GM23338 (cell line): ENCODE results near the gene ABCA7. TPM values are rescaled to one million over a fixed set of nuclear protein-coding genes. Genes with fewer than 3 reads are reported as not detected.

ENCODE experiments used
- ATAC-seq: fragments of 200-7000 bp; cut with Tn5 transposase; 3 replicates; pipeline ENCODE4 v1.9.1; 2020
- DNase-seq: peaks from one replicate; pipeline ENCODE4 v3.0.0-alpha.2; 2015; ENCODE audit warnings: low spot score
- H2AFZ ChIP-seq: fragments of 200-600 bp; sonication (generic); 2 replicates; pipeline ENCODE4 v1.8.0; 2016; ENCODE audit warnings: antibody characterized with exemption, mild to moderate bottlenecking, moderate library complexity
- H3F3A ChIP-seq: fragments of 200-600 bp; sonication (generic); replicated peaks from 2 replicates; pipeline ENCODE4 v1.8.0; 2017; ENCODE audit warnings: antibody characterized with exemption, mixed run types, low read depth
- H3K27ac ChIP-seq: fragments of 200-600 bp; sonication (generic); 2 replicates; pipeline ENCODE4 v1.6.1; 2016; ENCODE audit warnings: low read depth
- H3K27me3 ChIP-seq: fragments of 200-600 bp; sonication (generic); 2 replicates; pipeline ENCODE4 v1.8.0; 2016; ENCODE audit warnings: mild to moderate bottlenecking, mixed run types, moderate library complexity; ENCODE audit not compliant: insufficient read depth
- H3K36me3 ChIP-seq: fragments of 200-600 bp; sonication (generic); 2 replicates; pipeline ENCODE4 v1.8.0; 2016; ENCODE audit warnings: mild to moderate bottlenecking; ENCODE audit not compliant: insufficient read depth
- H3K4me1 ChIP-seq: fragments of 200-600 bp; sonication (generic); 2 replicates; pipeline ENCODE4 v1.8.0; 2016; ENCODE audit warnings: mild to moderate bottlenecking, moderate library complexity; ENCODE audit not compliant: insufficient read depth
- H3K4me2 ChIP-seq: fragments of 200-600 bp; sonication (generic); 2 replicates; pipeline ENCODE4 v1.7.1; 2017; ENCODE audit warnings: mixed run types
- H3K4me3 ChIP-seq: fragments of 200-600 bp; sonication (generic); 2 replicates; pipeline ENCODE4 v1.6.1; 2016; ENCODE audit warnings: mixed run types
- H3K79me2 ChIP-seq: fragments of 200-600 bp; sonication (generic); replicated peaks from 2 replicates; pipeline ENCODE4 v1.8.0; 2017; ENCODE audit warnings: mild to moderate bottlenecking; ENCODE audit not compliant: insufficient read depth
- H3K9me2 ChIP-seq: fragments of 200-600 bp; sonication (generic); 2 replicates; pipeline ENCODE4 v1.8.0; 2017; ENCODE audit not compliant: insufficient read depth
- H4K20me1 ChIP-seq: fragments of 200-600 bp; sonication (generic); replicated peaks from 2 replicates; pipeline ENCODE4 v1.8.0; 2017; ENCODE audit warnings: mild to moderate bottlenecking; ENCODE audit not compliant: insufficient read depth
- H3K27ac Mint-ChIP-seq: 2 replicates; pipeline ENCODE4 v1.8.0; 2020; ENCODE audit warnings: inconsistent platforms, mild to moderate bottlenecking, moderate library complexity, mixed read lengths
- H3K27me3 Mint-ChIP-seq: 3 replicates; pipeline ENCODE4 v1.8.0; 2022; ENCODE audit warnings: low read depth, mild to moderate bottlenecking, moderate library complexity, mixed read lengths, inconsistent platforms; ENCODE audit not compliant: insufficient read depth, poor library complexity
- H3K36me3 Mint-ChIP-seq: 3 replicates; pipeline ENCODE4 v1.8.0; 2021; ENCODE audit warnings: low read depth, mild to moderate bottlenecking, inconsistent platforms, moderate library complexity, mixed read lengths
- H3K4me1 Mint-ChIP-seq: 3 replicates; pipeline ENCODE4 v1.8.0; 2020; ENCODE audit warnings: mild to moderate bottlenecking, inconsistent platforms, mixed read lengths
- H3K4me3 Mint-ChIP-seq: 3 replicates; pipeline ENCODE4 v1.8.0; 2021; ENCODE audit warnings: moderate library complexity, mild to moderate bottlenecking, inconsistent platforms, mixed read lengths
- H3K9me3 Mint-ChIP-seq: 3 replicates; pipeline ENCODE4 v1.8.0; 2020; ENCODE audit warnings: moderate library complexity, mild to moderate bottlenecking, inconsistent platforms, mixed read lengths
- CREB1 ChIP-seq: fragments of 250-450 bp; sonication (Bioruptor Pico); IDR thresholded peaks from 2 replicates; pipeline ENCODE4 v1.5.0; 2020; ENCODE audit warnings: low read depth, mild to moderate bottlenecking, moderate library complexity
- CTCF ChIP-seq, 2 experiments: fragments of 200-600 bp in 1 of 2; sonication (generic) in 1 of 2; conservative IDR thresholded peaks; 2 replicates each; pipeline versions ENCODE4 v1.5.1 to v1.6.1; 2016 to 2017; ENCODE audit warnings: antibody characterized with exemption in 2 of 2, low read depth in 2 of 2, mild to moderate bottlenecking in 2 of 2, moderate library complexity in 1 of 2
- EZH2 ChIP-seq: fragments of 200-600 bp; sonication (generic); IDR thresholded peaks from one replicate; pipeline ENCODE4 v1.8.0; 2017; ENCODE audit warnings: antibody characterized with exemption, mild to moderate bottlenecking, low read depth; ENCODE audit not compliant: unreplicated experiment
- NANOG ChIP-seq: IDR thresholded peaks from 2 replicates; pipeline ENCODE4 v1.6.1; 2016; ENCODE audit warnings: antibody characterized with exemption, borderline replicate concordance
- POLR2AphosphoS5 ChIP-seq: IDR thresholded peaks from 2 replicates; pipeline ENCODE4 v1.6.1; 2016; ENCODE audit warnings: antibody characterized with exemption, low read depth
- REST ChIP-seq: IDR thresholded peaks from one replicate; pipeline ENCODE4 v1.6.1; 2018; ENCODE audit warnings: antibody characterized with exemption; ENCODE audit not compliant: unreplicated experiment
- STAT1 ChIP-seq: IDR thresholded peaks from one replicate; pipeline ENCODE4 v1.6.1; 2016; ENCODE audit warnings: antibody characterized with exemption; ENCODE audit not compliant: unreplicated experiment
- polyA plus RNA-seq: library from polyadenylated mRNA; unstranded; fragments of >200 nt; fragmentation: Nextera tagmentation; extraction: Ambion mirVana; gene quantifications from 2 replicates; pipeline ENCODE4 v1.2.1, GENCODE V29; 2016
- total RNA-seq: library from RNA; depleted of rRNA; stranded (reverse); fragments of >200 nt; shearing (Covaris generic); gene quantifications from 2 replicates; pipeline ENCODE4 v1.2.3, GENCODE V29; 2014

Gene ABCA7
- total and polyA plus RNA-seq, 2 experiments from 2014 or later: 22.2 to 27.4 TPM

DNA sequence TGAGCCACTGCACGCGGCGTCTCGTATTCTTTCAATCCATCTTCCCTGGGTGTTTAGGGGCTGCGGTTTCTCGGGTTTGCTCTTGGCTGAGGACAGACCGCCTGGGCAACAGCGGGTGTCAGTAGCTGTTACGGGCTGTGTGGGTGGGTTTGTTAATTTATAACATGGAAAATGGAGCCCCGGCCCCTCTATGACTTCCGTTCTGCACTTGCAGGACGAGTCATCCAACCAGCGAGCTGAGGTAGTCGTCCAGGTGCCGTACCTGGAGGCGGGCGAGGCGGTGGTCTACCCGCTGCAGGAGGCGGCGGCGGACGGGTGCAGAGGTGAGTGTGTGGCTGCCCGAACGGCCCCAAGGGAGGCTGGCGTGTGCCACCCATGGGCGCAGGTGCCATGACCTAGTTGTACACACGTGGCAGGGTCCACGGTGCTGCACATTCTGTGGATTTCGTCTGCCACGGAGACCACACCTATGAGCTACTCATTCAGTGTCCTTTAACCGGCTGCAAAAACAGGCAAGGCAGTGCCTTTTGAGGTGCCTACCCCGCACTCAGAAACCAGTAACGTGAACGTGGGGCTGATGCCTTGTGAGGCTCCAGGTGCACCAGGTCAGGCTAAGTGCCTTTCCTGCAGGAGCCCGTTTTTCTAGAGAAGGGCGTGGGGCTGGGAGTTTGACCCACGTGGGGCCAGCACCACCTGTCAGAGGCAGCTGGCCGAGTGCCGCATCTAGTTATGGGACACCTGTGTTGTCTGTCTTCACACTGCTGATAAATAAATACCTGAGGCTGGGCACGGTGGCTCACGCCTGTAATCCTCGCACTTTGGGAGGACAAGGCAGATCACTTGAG lies 44.3 kb downstream of the ABCA7 start:
- Mint-ChIP-seq H3K4me1 (no peaks in the 10 kb centered on the region), H3K9me3 (no peaks in the 10 kb centered on the region; the same call in 2 of the 3 replicates), H3K4me3 (no peak overlapping the region), H3K36me3 (peaks cover 53% of the 10 kb centered on the region), H3K27me3 (peaks cover 21% of the 10 kb centered on the region), H3K27ac (no peak overlapping the region)
- DNase-seq (no peak), ATAC-seq (no peak)
- no peaks in the 10 kb centered on the region for H3K9me2 ChIP-seq
- no peak overlapping the region for H2AFZ ChIP-seq
- H3K27me3 ChIP-seq: no peaks in the 10 kb centered on the region
- no peak overlapping the region for H3K27ac ChIP-seq
- peaks cover 3% of the 10 kb centered on the region; the same call in 1 of the 2 replicates for H4K20me1 ChIP-seq
- TF ChIP-seq CREB1: no peak
- TF ChIP-seq STAT1: no peak
- no peak for TF ChIP-seq CTCF (conservative IDR thresholded peaks at IDR 0.05; ENCODE audit: low read depth in 2 of 2)
- TF ChIP-seq POLR2AphosphoS5: peak; percentile 15; the same call in 1 of the 2 replicates
- TF ChIP-seq EZH2: no peak
- no peaks in the 10 kb centered on the region for H3K79me2 ChIP-seq
- no peaks in the 10 kb centered on the region; the same call in 1 of the 2 replicates for H3K4me1 ChIP-seq
- H3K4me3 ChIP-seq: no peak overlapping the region
- H3K36me3 ChIP-seq: no peaks in the 10 kb centered on the region; the same call in 1 of the 2 replicates
- peaks cover 37% of the 10 kb centered on the region; the same call in 1 of the 2 replicates for H3F3A ChIP-seq
- H3K4me2 ChIP-seq: no peak overlapping the region

- no peak for DNase-seq
- Histone ChIP-seq H3K27me3 (no peaks in the 10 kb centered on the region), H3K36me3 (no peaks in the 10 kb centered on the region; the same call in 1 of the 2 replicates), H3K4me2 (no peak overlapping the region), H3K27ac (peak overlapping the region; percentile 74; the same call in 1 of the 2 replicates), H3K9me2 (no peaks in the 10 kb centered on the region), H4K20me1 (peaks cover 3% of the 10 kb centered on the region; the same call in 1 of the 2 replicates), H2AFZ (no peak overlapping the region), H3K4me1 (no peaks in the 10 kb centered on the region; the same call in 1 of the 2 replicates), H3F3A (peaks cover 34% of the 10 kb centered on the region; the same call in 1 of the 2 replicates), H3K79me2 (no peaks in the 10 kb centered on the region), H3K4me3 (no peak overlapping the region)
- Mint-ChIP-seq H3K36me3 (peaks cover 51% of the 10 kb centered on the region), H3K9me3 (no peaks in the 10 kb centered on the region; the same call in 2 of the 3 replicates), H3K4me3 (no peak overlapping the region), H3K27me3 (peaks cover 20% of the 10 kb centered on the region), H3K4me1 (no peaks in the 10 kb centered on the region), H3K27ac (no peak overlapping the region)
- ATAC-seq: no peak
- TF ChIP-seq REST (no peak), EZH2 (no peak), CREB1 (no peak), NANOG (no peak)
Measured at GRCh38 chr19:1085053-1085658, 45.2 kb downstream of the ABCA7 start.
